M059J (cell line): ENCODE data around the gene CCDC160. TPM values are rescaled to one million over a fixed set of nuclear protein-coding genes. Genes with fewer than 3 reads are reported as not detected.

Experiments
- total RNA-seq: library from RNA; depleted of rRNA; stranded (reverse); fragments of >200 nt; shearing (Covaris generic); gene quantifications from 2 replicates; pipeline ENCODE4 v1.2.3, GENCODE V29; 2014; rRNA removed

CCDC160 gene
- total RNA-seq, 1 experiment from 2014 or later = not detected

Other genes with a start within 250 kb of the CCDC160 start
- 40.7 and 57.9 TPM in 2 replicates for gene PHF6, start 136.1 kb downstream of the CCDC160 start, total RNA-seq
- 25.0 and 51.9 TPM in 2 replicates for gene HPRT1, start 223.0 kb downstream of the CCDC160 start, total RNA-seq